Measurements from ENCODE around the gene CROCC2. TPM values are rescaled to one million over a fixed set of nuclear protein-coding genes. Genes with fewer than 3 reads are reported as not detected.
A peak's percentile ranks its signal among the peaks of the same experiment; 100 is the strongest.

The CROCC2 gene
- total RNA-seq, 3 donors from 2014 or later: 0.07 to 0.19 TPM; not detected in 1

- TF ChIP-seq CTCF (IDR thresholded peaks at IDR 0.05): no peak
- ATAC-seq (no peak), DNase-seq (no peak)
- intact Hi-C loops (cut with DNase I, micrococcal nuclease): no loop called here
- Histone ChIP-seq H3K4me3 (no peak overlapping the region), H3K36me3 (ENCODE audit: low read depth) (no peaks in the 10 kb centered on the region), H3K4me1 (ENCODE audit: low read depth) (peaks cover 3% of the 10 kb centered on the region), H3K9me3 (no peaks in the 10 kb centered on the region)
These were observed 75.1 kb downstream of the CROCC2 start for GRCh38 chr2:240981280-240981679.

GRCh38 chr2:240981871-240982800, 76.0 kb downstream of the CROCC2 start:
- no peak for TF ChIP-seq CTCF (IDR thresholded peaks at IDR 0.05)
- peak in 2 of 3 donors; percentile 17 to 39 for DNase-seq
- Histone ChIP-seq H3K9me3 (no peaks in the 10 kb centered on the region), H3K4me1 (ENCODE audit: low read depth) (peaks cover 11% of the 10 kb centered on the region), H3K36me3 (ENCODE audit: low read depth) (no peaks in the 10 kb centered on the region), H3K4me3 (no peak overlapping the region)
- no peak for ATAC-seq
- intact Hi-C loops (cut with DNase I, micrococcal nuclease): no loop called here

- no peak for TF ChIP-seq CTCF (IDR thresholded peaks at IDR 0.05)
- Histone ChIP-seq H3K4me1 (ENCODE audit: low read depth) (peaks cover 18% of the 10 kb centered on the region), H3K9me3 (no peaks in the 10 kb centered on the region), H3K36me3 (ENCODE audit: low read depth) (no peaks in the 10 kb centered on the region), H3K4me3 (no peak overlapping the region)
- peak in 1 of 3 donors; percentile 6 for DNase-seq
- intact Hi-C loops (cut with DNase I, micrococcal nuclease): no loop called here
- ATAC-seq: no peak
These were observed 76.7 kb downstream of the CROCC2 start for GRCh38 chr2:240982821-240983281.

GRCh38 chr2:240983361-240983995, 77.3 kb downstream of the CROCC2 start:
- H3K4me3 ChIP-seq: no peak overlapping the region
- H3K9me3 ChIP-seq: no peaks in the 10 kb centered on the region
- intact Hi-C loops (cut with DNase I, micrococcal nuclease): no loop called here
- ATAC-seq (peak; percentile 85), DNase-seq (peak; percentile 52 to 69 (median 53))
- H3K4me1 ChIP-seq (ENCODE audit: low read depth): peaks cover 18% of the 10 kb centered on the region
- peak; percentile 37 for TF ChIP-seq CTCF (IDR thresholded peaks at IDR 0.05)
- no peaks in the 10 kb centered on the region for H3K36me3 ChIP-seq (ENCODE audit: low read depth)

GRCh38 chr2:240983996-240984498, 77.9 kb downstream of the CROCC2 start:
- Histone ChIP-seq H3K9me3 (no peaks in the 10 kb centered on the region), H3K36me3 (ENCODE audit: low read depth) (no peaks in the 10 kb centered on the region), H3K4me3 (no peak overlapping the region), H3K4me1 (ENCODE audit: low read depth) (peaks cover 18% of the 10 kb centered on the region)
- intact Hi-C loops (cut with DNase I, micrococcal nuclease): no loop called here
- TF ChIP-seq CTCF (IDR thresholded peaks at IDR 0.05): no peak
- DNase-seq (peak in 2 of 3 donors; percentile 27 to 46), ATAC-seq (no peak)

Measured in mucosa of descending colon (tissue), 3 donors.